CD4-positive, alpha-beta T cell treated with Interleukin-17A for 4 hours (primary cell): ENCODE measurements around the gene ZBTB42.

Experiments
- DNase-seq: peaks from one replicate; pipeline ENCODE4 v3.0.0-alpha.2; 2020; ENCODE audit warnings: mixed read lengths

ZBTB42 gene

GRCh38 chr14:104770072-104770579 is 30.8 kb upstream of the ZBTB42 start:
- DNase-seq, result no peak

DNA sequence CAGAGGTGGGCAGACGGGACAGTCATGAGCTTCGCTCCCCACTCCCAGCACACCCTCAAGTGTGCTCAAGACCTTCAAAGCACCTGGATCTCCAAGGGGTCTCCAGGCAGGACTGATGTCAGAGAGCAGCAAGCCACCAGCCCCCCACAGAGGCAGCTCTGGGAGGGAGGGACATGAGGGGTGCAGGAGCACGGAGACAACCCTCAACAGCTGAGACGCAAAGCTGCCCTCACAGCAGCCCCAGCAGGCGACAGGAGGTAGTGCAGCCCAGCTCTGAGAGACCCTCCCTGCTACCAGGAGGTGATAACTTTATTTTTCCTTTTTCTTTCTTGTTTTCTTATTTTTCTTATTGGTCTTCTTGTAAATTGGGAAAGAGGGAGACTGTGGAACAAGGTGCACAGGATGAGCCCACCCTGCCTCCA is 30.0 kb upstream of the ZBTB42 start:
- DNase-seq, result no peak

DNA sequence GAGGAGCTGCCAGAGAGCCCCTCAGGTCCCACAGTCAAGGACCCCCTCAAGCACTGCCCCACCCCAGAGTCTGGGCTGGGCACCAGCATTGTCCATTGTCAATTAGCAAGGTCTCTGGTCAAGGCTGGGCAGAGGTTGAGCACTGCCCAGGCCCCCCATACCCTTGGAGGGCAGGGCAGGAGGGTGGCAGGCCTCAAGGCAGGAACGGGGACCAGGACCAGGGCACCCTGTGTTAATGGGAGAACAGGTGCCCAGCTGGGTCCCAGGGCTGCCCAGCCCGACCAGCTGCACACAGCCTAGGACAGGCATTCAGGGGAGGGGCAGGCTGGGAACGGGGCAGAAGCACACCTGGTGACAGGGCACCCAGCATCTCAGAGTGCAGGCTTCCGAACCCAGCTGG is 29.5 kb upstream of the ZBTB42 start:
- no peak for DNase-seq

- DNase-seq, result no peak
Measured at GRCh38 chr14:104771918-104772706, 28.8 kb upstream of the ZBTB42 start.

DNA sequence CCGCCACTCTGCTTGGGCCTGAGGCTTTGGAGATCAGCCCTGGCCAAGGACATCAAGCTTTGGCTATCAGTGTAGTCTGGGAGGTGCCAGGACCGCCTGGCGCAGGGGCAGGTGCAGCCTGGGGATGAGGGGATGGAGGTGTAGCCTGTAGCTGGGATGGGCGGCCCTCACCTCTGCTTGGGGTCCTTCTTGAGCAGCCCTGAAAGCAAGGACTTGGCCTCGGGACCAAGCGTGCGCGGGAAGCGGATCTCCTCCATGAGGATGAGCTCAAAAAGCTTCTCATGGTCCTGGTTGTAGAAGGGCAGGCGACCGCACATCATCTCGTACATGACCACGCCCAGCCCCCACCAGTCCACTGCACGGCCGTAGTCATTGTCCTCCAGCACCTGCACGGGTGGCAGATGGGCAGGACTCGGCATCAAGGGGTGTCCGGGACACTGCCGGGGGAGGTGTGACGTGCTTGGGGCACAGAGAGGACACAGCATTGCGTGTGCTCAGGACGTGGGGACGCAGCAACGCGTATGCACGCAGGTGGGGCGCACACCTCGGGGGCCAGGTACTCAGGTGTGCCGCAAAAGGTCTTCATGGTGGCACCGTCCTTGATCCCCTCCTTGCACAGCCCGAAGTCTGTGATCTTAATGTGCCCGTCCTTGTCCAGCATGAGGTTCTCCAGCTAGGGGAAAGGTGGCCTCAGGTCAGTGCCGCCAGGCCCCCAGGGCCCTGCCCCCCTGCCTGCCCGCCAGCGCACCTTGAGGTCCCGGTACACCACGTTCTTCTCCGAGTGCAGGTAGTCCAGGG is 28.0 kb upstream of the ZBTB42 start:
- DNase-seq, result no peak

DNA sequence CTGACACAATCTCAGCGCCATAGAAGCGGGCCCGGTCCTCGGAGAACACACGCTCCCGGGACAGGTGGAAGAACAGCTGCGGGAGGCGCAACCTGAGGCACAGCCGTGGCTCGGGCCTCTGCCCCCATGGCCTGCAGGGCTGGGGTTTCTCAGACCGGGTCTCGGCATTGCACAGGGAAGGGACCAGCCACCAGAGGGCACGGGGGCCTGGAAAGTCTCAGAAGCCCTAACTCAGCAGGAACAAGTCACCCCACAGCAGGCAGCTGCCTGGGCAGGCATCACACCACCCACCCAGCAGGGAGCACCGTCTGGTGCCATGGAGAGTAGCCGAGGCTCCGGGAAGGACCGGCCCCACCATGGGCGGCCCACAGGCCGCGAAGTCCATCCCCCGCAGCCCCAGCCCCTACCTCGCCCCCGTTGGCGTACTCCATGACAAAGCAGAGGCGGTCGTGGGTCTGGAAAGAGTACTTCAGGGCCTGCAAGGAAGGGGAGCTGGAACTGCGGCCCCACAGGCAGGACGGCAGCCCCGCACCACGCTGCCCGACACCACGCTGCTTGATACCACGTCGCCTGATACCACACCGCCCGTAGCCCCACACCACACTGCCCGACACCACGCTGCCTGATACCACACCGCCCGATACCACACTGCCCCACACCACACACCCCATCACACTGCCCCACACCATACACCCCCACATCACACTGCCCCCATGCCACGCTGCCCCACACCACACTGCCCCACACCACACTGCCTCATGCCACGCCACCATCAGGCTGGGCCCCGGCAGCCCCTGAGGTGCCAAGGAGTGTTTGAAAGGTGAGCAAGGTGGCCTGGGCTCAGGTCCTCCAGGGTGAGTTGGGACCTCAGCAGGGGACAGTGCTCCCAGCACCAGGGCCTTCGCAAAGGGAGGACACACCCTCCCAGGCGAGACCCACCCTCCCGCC is 27.1 kb upstream of the ZBTB42 start:
- no peak for DNase-seq

GRCh38 chr14:104774453-104775072 is 26.3 kb upstream of the ZBTB42 start:
- DNase-seq, result no peak

DNA sequence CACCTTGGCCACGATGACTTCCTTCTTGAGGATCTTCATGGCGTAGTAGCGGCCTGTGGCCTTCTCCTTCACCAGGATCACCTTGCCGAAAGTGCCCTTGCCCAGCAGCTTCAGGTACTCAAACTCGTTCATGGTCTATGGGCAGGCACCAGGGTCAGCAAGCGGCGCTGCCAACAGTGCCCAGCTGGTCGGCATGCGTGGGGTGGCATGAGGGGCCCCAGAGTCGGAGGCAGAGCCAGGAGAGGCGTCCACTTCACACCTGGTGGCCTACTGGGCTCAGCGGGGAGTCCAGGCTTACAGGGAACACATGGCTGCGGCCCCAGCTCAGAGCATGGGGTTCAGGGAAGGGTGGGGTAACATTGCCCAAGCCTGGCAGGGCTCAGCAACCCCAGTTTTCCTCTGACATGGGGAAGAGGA is 25.8 kb upstream of the ZBTB42 start:
- no peak for DNase-seq

- DNase-seq, result no peak
Measured at GRCh38 chr14:104776481-104776880, 24.4 kb upstream of the ZBTB42 start.

- no peak for DNase-seq
Measured at GRCh38 chr14:104776961-104777807, 23.7 kb upstream of the ZBTB42 start.

GRCh38 chr14:104777808-104778249 is 23.1 kb upstream of the ZBTB42 start:
- no peak for DNase-seq

GRCh38 chr14:104778694-104779331 is 22.1 kb upstream of the ZBTB42 start:
- DNase-seq, result no peak

DNA sequence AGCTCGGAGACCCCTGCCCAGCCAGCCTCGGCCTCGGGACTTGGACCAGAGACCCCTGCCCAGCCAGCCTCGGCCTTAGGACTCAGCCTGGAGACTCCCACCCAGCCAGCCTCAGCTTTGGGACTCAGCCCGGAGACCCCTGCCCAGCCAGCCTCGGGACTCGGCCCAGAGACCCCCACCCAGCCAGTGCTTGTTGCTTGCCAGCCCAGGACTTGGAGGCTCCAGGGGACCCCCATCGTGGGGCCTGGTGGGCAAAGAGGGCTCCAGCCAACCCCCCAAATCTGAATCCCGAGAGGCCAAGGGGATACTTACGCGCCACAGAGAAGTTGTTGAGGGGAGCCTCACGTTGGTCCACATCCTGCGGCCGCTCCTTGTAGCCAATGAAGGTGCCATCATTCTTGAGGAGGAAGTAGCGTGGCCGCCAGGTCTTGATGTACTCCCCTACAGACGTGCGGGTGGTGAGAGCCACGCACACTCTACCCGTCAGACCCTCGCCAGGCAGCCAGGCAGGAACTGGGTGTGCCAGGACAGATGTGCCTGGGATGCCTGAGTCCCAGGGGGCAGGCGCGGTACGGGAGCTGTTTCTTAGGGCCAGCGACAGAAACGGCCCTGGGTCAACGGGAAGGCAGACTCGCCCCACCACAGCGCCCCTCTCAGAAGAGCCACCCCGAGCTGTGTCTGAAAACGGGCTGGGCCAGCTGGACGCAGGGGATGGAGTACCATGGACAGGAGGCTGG is 21.0 kb upstream of the ZBTB42 start:
- DNase-seq, result no peak

DNA sequence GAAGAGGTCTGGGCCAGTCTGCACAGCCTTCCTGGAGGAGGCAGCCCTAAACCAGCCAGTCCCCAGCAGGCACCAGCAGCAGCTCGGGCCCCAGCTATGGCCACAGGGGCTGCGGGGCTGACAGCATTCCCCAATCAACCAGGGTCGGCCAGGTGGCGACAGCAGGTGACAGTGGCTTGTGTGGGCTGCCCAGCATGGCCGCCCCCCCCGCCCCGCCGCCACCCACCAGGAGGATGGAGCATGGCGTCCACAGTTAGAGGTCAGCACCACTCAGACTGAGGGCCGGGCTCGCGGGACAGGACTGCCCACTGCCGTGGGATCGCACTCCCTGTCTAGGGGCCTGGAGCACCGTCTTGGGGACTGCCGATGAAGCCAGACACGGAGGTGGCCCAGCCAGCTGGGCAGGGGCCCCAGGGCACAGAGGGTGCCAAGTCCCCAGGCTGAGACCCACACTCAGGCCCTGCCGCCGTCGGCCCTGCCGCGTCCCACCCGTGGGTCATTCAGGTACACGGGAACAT is 20.3 kb upstream of the ZBTB42 start:
- DNase-seq, result no peak

GRCh38 chr14:104781271-104782077 is 19.4 kb upstream of the ZBTB42 start:
- no peak for DNase-seq

- DNase-seq, result no peak
Measured at GRCh38 chr14:104782086-104782807, 18.7 kb upstream of the ZBTB42 start.

- DNase-seq, result no peak
Measured at GRCh38 chr14:104782808-104783139, 18.1 kb upstream of the ZBTB42 start.

DNA sequence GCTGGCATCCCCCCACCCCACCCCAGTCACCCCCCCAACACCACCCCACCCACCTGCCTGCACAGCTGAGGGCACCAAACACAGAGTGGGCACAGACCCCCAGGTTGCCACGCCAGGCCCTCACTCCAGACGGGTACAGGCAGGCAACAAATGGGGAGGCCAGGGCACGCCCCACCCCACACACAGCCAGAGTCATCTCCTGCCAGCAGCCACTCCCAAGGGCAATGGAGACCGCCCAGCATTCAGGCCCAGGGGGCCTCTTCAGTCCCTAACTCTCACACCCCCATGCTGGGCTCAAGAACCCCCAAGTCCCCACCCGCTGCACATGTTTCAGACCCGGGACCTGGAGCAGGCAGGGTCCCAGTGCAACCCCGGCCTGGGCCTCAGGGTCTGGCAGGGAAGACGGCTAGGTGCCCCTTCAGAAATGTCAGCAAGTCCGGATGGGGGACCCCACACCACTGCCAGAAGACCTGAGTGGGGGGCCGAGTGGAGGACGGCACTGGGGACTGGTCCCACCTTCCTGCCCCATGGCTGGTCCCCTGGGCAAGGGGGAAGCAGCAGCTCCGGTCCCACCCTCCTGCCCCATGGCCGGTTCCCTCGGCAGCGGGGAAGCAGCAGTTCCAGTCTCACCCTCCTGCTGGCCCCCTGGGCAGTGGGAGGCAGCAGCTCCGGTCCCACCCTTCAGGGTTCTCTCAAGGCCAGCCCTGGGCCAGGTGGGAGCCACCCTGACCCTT is 17.2 kb upstream of the ZBTB42 start:
- no peak for DNase-seq
